A549 (cell line): ENCODE results near the gene KIF27.
"Not testable (repeated sequence)": the region's sequence is repeated elsewhere in the genome, so short reads cannot be mapped to it uniquely, and the experiment has no call there.

Source experiments
- CTCF ChIP-seq: fragments of >200 bp; sonication (Bioruptor Twin); formaldehyde crosslinking; IDR thresholded peaks from 3 replicates; pipeline ENCODE4 v1.5.1; 2016
- FOXS1 ChIP-seq: fragments of 250-450 bp; sonication (Bioruptor Pico); IDR thresholded peaks from 2 replicates; pipeline ENCODE4 v1.5.0; 2020; ENCODE audit warnings: mild to moderate bottlenecking, moderate library complexity
- MYC ChIP-seq: IDR thresholded peaks from 2 replicates; pipeline ENCODE4 v1.6.1; 2012; ENCODE audit warnings: mild to moderate bottlenecking, inconsistent platforms, low read length, improper control_type of control experiment, borderline replicate concordance
- RCOR1 ChIP-seq: fragments of 150-350 bp; IDR thresholded peaks from 2 replicates; pipeline ENCODE4 v1.6.1; 2014; ENCODE audit warnings: antibody characterized with exemption, low read length, low read depth
- TP53 ChIP-seq: fragments of 250-450 bp; sonication (Bioruptor Pico); IDR thresholded peaks from 2 replicates; pipeline ENCODE4 v1.5.0; 2021; ENCODE audit warnings: mild to moderate bottlenecking, moderate library complexity

GRCh38 chr9:83849895-83850294 is 71.3 kb downstream of the KIF27 start:
- not testable (repeated sequence) for TF ChIP-seq CTCF; FOXS1 (CRISPR knock-in tag); TP53 (CRISPR knock-in tag); RCOR1; MYC
